Head of caudate nucleus (tissue), 42 donors: ENCODE data around the gene HIVEP1.

Source experiments
- DNase-seq, 42 donors: peaks; one replicate each; pipeline versions ENCODE4 v3.0.0 to v3.0.0-alpha.2; 2020 to 2021; ENCODE audit warnings: mixed read lengths in 7 of 42
- intact Hi-C: fragments of 100-400 bp; cut with DNase I; formaldehyde crosslinking; loops from one replicate; pipeline ENCODE4 v1.15.0; 2022

HIVEP1 gene

DNA sequence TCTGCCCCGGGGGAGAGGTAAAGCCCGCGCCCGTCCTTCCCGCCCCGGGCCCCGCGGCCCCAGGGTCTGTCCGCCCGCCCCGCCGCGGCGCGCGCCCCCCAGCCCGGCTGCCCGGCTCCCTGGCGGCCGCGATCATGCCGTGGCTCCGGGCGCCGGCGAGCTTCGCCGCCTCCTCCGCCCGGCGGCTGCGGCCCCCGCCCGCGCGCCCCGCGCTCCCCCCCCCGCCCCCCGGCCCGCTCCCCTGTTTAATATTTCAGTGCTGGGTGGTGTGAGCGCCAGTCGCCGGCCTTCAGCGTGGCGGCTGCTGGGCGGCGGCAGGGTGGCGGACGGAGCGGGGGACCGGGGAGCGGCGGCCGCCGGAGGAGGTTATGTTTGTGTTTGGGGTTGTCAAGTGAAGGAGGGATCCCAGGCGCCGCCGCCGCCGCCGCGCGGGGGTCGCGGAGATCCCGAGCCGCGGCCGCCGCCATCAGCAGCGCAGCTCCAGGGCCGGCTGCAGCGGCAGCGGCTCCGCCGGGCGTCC lies at the start of gene HIVEP1:
HIVEP1 (plus strand) TSS at position 275 of the 520 bp plus-strand sequence. CDS start 3,317 bp downstream, outside the sequence.
- DNase-seq: peak in 12 of 42 donors; percentile 11 to 70 (median 20)
- intact Hi-C loops: loop anchor here (5.0 kb wide), 1 partner anchor 475 kb away; the partner anchor contains the start of gene TMEM170B

GRCh38 chr6:11963756-11964500 lies 48.2 kb upstream of the HIVEP1 start:
- no peak for DNase-seq
- intact Hi-C loops: no loop called here

GRCh38 chr6:11964729-11965335 lies 47.3 kb upstream of the HIVEP1 start:
- no peak for DNase-seq
- intact Hi-C loops: no loop called here

GRCh38 chr6:11965499-11965898 lies 46.6 kb upstream of the HIVEP1 start:
- intact Hi-C loops: no loop called here
- no peak for DNase-seq

- DNase-seq: no peak
- intact Hi-C loops: no loop called here
These were observed 43.8 kb upstream of the HIVEP1 start for GRCh38 chr6:11968241-11968806.

DNA sequence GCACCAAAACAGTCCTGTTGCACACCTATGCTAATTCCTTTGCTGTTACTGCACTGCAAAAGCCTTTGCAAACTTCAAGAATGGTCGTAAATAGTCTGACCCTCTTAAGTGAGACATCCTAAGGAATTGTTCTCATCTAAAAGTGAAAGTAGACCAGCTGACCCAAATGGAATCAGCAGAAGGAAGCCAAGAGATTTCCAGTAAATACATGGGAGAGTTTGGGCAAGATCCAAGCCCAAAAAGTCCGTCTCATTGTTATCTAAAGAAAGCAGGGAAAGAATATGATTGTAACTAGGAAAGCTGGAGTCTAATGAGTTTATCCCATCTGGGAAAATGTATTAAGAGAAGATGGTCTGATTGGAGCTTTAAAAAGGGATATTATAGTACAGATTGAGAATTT lies 43.0 kb upstream of the HIVEP1 start:
- DNase-seq: no peak
- intact Hi-C loops: no loop called here

DNA sequence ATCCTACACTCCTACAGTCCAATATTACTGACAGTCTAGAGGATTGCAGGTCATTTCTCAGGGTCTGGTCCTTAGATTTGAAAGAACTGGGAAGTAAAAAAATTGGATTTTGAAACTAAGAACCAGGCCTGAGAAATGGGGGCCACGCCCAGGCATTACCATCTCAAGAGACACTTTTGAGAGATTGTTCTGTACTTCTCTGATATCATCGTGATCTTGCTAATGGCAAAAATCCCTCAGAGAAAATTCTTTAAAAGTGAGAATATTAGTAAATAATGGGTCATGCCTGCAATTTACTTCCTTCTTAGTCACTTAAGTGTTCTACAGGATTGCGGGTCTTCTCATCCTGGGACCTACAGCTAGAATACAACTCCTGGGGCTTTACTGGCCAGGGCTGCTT lies 42.0 kb upstream of the HIVEP1 start:
- intact Hi-C loops: no loop called here

DNA sequence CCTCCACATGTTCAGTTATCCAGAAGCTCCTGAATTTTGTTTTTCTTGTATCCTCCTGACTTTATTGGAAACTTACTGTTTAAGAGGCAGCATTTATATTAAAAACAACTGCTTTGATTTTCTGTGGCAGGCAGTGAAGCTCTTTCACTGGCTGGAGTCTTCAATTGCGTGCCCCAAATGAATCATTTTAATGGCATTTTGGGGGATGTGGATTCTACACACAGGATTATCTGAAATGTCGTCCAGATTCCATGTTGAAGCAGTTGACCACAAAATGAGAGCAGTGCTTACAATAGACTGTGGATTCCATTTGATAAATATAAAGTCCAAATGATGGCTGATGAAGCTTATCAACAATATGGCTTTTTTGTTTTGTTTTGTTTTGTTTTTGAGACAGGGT lies 41.0 kb upstream of the HIVEP1 start:
- intact Hi-C loops: no loop called here
- DNase-seq: no peak

More for the DNA sequence above, 42.0 kb upstream of the HIVEP1 start:
- no peak for DNase-seq

DNA sequence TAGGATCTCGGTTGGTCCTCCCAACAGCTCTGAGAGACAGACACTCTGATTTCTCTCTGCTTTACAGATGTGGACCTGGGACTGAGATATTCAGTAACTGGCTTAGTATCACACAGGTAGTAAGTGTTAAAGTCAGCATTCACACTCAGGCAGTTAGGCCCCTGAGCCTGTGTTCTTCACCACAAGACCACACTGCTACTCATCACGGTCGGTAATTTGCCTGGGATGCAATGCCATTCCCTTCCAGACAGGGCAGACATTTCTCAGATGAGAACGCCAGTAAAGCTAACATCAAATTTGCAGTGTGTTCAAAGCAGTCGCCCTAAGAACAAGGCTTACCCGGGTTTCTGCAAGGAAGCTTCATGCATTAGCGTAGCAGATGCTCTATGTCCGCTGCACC lies 39.8 kb upstream of the HIVEP1 start:
- no peak for DNase-seq
- intact Hi-C loops: no loop called here

GRCh38 chr6:11972806-11973205 lies 39.3 kb upstream of the HIVEP1 start:
- DNase-seq: no peak
- intact Hi-C loops: no loop called here

DNA sequence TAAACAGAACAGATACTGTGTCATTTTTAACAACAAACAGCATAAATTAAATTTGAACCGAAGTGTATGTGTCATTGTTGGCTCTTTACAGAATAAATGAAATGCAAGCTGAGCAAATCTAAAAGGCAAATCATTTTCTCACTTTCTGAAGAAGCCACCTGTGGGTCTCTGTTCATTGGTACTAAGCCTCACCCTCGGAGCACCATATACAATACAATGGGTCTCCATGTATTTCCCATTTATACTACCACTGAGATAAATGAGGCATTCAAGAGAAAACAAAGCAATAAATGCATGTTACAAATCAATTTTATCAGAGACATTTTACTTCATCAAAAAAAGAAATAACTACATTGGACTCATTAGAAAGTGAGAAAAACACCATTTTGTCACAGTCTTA lies 38.9 kb upstream of the HIVEP1 start:
- no peak for DNase-seq
- intact Hi-C loops: no loop called here

DNA sequence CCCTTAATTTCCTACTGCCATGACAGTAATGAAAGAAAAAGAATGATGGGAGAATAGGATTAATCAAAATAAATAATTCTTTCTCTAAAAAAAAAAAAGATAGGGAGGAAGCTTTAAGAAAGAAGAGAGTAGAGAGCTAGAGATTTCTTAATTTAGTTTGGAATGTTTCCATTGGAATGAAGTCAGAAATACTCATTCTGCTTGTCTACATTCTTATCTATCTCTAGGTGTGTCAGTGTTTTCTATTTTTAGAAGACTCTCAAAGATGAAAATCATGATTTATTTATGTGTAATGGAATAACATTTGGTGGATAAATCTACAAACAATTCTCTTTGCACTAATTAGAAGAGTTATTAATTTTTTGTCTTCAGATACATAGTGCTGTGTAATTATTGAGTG lies 38.0 kb upstream of the HIVEP1 start:
- DNase-seq: no peak
- intact Hi-C loops: no loop called here

GRCh38 chr6:11975353-11975977 lies 36.6 kb upstream of the HIVEP1 start:
- intact Hi-C loops: no loop called here
- peak in 8 of 42 donors; percentile 13 to 49 (median 22) for DNase-seq

DNA sequence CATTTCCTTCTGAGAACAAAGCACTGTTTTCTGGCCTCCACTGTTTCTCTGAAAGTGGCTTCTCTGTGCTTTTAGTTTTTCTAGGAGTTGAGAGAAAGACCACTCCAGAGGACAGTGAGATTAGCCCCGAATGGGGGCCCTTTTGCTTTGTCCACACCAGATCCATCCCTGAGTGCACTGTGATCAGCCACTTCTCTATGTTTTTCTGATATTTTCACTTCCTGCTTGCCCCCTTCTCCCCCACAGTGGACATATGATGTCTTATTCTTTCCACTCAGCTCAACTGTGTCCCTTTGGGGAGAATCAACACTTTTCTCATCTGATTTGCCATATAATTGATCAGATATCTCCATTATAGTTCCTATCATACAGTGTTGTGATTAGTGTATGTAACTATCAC lies 35.6 kb upstream of the HIVEP1 start:
- intact Hi-C loops: no loop called here
- no peak for DNase-seq

GRCh38 chr6:11977193-11977592 lies 34.9 kb upstream of the HIVEP1 start:
- no peak for DNase-seq
- intact Hi-C loops: no loop called here

GRCh38 chr6:11977738-11978137 lies 34.4 kb upstream of the HIVEP1 start:
- no peak for DNase-seq
- intact Hi-C loops: no loop called here

- DNase-seq: no peak
- intact Hi-C loops: no loop called here
These were observed 33.7 kb upstream of the HIVEP1 start for GRCh38 chr6:11978169-11978987.

GRCh38 chr6:11979866-11980265 lies 32.2 kb upstream of the HIVEP1 start:
- intact Hi-C loops: no loop called here
- DNase-seq: no peak

DNA sequence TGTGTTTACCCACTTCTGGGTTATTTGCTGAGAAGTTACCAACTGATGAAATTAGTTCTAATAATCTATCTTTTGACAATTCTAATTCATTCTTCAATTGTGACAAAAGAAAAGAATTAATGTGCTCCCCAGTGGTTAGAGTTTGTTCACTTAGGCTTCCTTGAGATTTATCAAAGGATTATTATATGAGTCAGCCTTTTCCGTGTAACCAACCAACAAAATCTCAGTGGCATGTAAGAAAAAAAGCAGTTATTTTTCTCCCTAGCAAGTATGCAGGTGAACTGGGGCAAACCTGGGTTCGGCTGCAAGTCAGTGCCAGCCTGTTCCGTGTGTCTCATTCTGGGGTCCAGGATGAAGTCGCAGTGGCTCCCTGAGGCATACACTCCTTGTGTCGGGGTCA lies 28.8 kb upstream of the HIVEP1 start:
- DNase-seq: no peak
- intact Hi-C loops: no loop called here
